AG04450 (cell line): ENCODE data around the gene SLC25A42. TPM values are rescaled to one million over a fixed set of nuclear protein-coding genes. Genes with fewer than 3 reads are reported as not detected.
A peak's percentile ranks its signal among the peaks of the same experiment; 100 is the strongest.

Source experiments
- CTCF ChIA-PET: fragments of 300-600, 350-600 bp; formaldehyde crosslinking; extraction: SDS; loops from one replicate; lab custom pipeline; 2022; ENCODE audit warnings: antibody characterized with exemption, inconsistent platforms; lab: Charles Lee
- POLR2A ChIA-PET: fragments of 350-600 bp; formaldehyde crosslinking; extraction: SDS; loops from one replicate; lab custom pipeline; 2021; ENCODE audit warnings: antibody characterized with exemption, inconsistent platforms; lab: Yijun Ruan, JAX
- DNase-seq: peaks from one replicate; pipeline ENCODE4 v3.0.0-alpha.2; 2011; ENCODE audit warnings: low read depth, low spot score
- H3K27ac ChIP-seq: one replicate; pipeline ENCODE4 v1.5.1; 2012; ENCODE audit warnings: low read depth, low read length, control low read depth
- H3K27me3 ChIP-seq: one replicate; pipeline ENCODE4 v1.6.0; 2012; ENCODE audit warnings: low read length; ENCODE audit not compliant: control insufficient read depth, insufficient read depth
- H3K4me3 ChIP-seq: 2 replicates; pipeline ENCODE4 v1.5.1; 2011; ENCODE audit warnings: mild to moderate bottlenecking, low read depth, low read length, control low read depth
- H3K9me3 ChIP-seq: 2 replicates; pipeline ENCODE4 v1.5.1; 2012; ENCODE audit warnings: low read length; ENCODE audit not compliant: control insufficient read depth, insufficient read depth
- CTCF ChIP-seq: IDR thresholded peaks from 2 replicates; pipeline ENCODE4 v1.5.1; 2011; ENCODE audit warnings: low read depth, low read length, control low read depth, inconsistent platforms
- polyA plus RNA-seq: library from polyadenylated mRNA; depleted of rRNA; stranded (reverse); fragments of >200 nt; gene quantifications from 2 replicates; pipeline ENCODE4 v1.2.3, GENCODE V29; 2011

The SLC25A42 gene
- polyA plus RNA-seq, 1 experiment, result 3.7 TPM

GRCh38 chr19:19026299-19026971, 37.4 kb upstream of the SLC25A42 start:
- no peaks in the 10 kb centered on the region for H3K27me3 ChIP-seq
- no peaks in the 10 kb centered on the region for H3K9me3 ChIP-seq
- no peak overlapping the region for H3K4me3 ChIP-seq
- no peak overlapping the region for H3K27ac ChIP-seq
- ChIA-PET POLR2A (no interaction called here), CTCF (interaction anchor here (1.3 kb wide), 1 partner anchor 31 kb away, joined by 3 read pairs; no protein-coding TSS in a partner anchor)
- DNase-seq, result no peak
- TF ChIP-seq CTCF, result peak; percentile 12; the same call in 1 of the 2 replicates

GRCh38 chr19:19027228-19027627, 36.6 kb upstream of the SLC25A42 start:
- no peak for TF ChIP-seq CTCF
- H3K4me3 ChIP-seq, result no peak overlapping the region
- DNase-seq, result no peak
- no peaks in the 10 kb centered on the region for H3K27me3 ChIP-seq
- no peak overlapping the region for H3K27ac ChIP-seq
- H3K9me3 ChIP-seq, result no peaks in the 10 kb centered on the region
- CTCF ChIA-PET, result interaction anchor here (1.3 kb wide), 1 partner anchor 32 kb away, joined by 3 read pairs; no protein-coding TSS in a partner anchor
- POLR2A ChIA-PET, result no interaction called here

- DNase-seq, result no peak
- TF ChIP-seq CTCF, result no peak
- Histone ChIP-seq H3K27me3 (no peaks in the 10 kb centered on the region), H3K27ac (no peak overlapping the region), H3K9me3 (no peaks in the 10 kb centered on the region), H3K4me3 (no peak overlapping the region)
- POLR2A ChIA-PET, result no interaction called here
- CTCF ChIA-PET, result no interaction called here
Observed at GRCh38 chr19:19028526-19028925, 35.3 kb upstream of the SLC25A42 start.

- Histone ChIP-seq H3K9me3 (no peaks in the 10 kb centered on the region), H3K4me3 (peak overlapping the region; percentile 85), H3K27me3 (no peaks in the 10 kb centered on the region), H3K27ac (peak overlapping the region; percentile 1)
- ChIA-PET CTCF (no interaction called here), POLR2A (interaction anchor here (0.6 to 0.7 kb wide), 2 partner anchors 11 to 92 kb away, joined by 4 to 7 read pairs; no protein-coding TSS in a partner anchor)
- TF ChIP-seq CTCF, result no peak
- no peak for DNase-seq
Observed at GRCh38 chr19:19031891-19032290, 31.9 kb upstream of the SLC25A42 start.
